NCI-H187 (cell line): ENCODE results near the gene FGGY.
A peak's percentile ranks its signal among the peaks of the same experiment; 100 is the strongest.

Source experiments
- DNase-seq, 2 experiments: peaks; one replicate each; lab custom pipeline; 2025; lab: John Stamatoyannopoulos, UW

Gene FGGY

GRCh38 chr1:59315529-59316463 is 18.9 kb downstream of the FGGY start:
- DNase-seq: no peak

GRCh38 chr1:59316497-59317128 is 19.7 kb downstream of the FGGY start:
- DNase-seq: no peak

- no peak for DNase-seq
These were observed 20.4 kb downstream of the FGGY start for GRCh38 chr1:59317343-59317742.

DNA sequence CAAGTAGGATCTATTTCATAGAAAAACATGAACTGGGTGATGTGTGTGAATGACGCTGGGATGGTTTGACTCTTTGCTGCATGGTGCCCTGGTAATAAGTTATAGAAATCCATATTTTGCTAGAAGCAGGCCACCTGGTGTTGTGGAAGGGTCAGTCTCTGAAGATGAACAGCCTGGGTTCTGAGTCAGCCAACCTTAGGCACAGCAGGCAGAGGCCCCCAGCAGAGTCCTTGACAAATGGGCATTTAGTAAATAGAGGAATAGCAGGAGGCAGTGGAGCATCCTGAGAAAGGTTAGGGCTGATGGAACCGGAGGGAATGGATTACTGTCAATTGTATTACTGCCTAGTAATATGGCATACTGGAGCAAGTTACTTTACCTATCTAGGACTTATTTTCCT is 20.9 kb downstream of the FGGY start:
- DNase-seq: no peak

DNA sequence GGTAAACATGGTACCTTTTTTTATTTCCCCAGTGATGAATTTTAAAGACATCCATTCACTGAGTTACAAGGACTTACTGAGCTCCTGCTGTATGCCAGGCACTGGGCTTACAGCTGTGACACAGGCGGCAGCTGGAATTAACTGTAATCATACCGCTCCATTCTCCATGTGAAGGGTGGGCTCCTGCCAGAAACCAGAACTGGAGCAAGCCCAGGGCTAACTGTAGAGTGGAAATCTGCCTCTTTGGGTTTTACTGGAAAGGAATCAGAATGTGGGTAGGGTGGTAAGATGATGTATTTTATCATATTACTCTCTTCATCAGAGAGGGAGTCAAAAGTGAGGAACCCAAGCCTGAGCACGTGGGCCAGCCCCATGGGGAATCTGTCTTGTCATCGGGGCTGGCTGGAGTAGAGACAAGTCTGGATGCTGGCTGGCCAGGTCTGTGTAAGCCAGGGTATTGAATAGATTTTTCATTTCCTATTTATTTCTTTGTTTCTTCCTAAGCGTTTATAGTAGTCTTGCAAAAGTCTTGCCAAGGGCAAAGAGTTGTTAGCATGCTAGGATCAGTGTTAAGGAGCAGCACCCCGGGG is 21.5 kb downstream of the FGGY start:
- DNase-seq: no peak

DNA sequence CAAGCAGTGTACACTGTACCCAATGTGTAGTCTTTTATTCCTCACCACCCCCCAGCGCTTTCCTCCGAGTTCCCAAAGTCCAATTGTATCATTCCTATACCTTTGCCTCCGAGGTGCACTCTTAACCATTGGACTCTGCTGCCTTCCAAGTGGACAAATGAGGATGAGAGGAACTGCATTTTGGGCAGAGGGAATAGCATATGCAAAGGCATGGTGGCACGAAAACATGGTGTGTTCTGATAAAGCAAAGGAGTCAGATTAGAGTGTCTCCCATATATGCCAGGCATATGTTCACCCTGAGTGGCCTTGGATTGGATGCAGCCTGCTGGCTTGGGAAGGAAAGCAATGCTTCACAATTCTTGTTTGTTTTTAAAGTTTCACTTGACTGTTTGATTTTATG is 25.5 kb downstream of the FGGY start:
- DNase-seq: no peak

- no peak for DNase-seq
These were observed 25.9 kb downstream of the FGGY start for GRCh38 chr1:59322814-59323213.

DNA sequence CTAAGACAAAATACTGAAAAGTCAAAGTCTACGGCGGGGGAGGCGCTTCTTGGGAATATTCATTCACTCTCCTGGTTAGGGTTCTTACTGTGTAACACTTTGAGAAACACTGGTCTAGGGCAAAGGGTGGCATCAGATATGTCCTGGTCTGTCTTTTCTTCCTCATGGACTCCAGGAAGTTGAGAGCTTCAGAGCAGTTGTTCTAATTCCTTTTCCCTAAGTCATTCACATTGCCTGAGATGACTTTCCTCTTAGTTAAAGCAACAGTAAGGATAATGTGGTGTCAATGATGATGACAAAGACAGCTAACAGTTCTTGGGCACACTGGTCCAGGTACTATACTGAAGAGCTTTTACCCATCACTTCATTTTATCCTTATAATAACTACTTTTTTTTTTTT is 27.0 kb downstream of the FGGY start:
- no peak for DNase-seq

DNA sequence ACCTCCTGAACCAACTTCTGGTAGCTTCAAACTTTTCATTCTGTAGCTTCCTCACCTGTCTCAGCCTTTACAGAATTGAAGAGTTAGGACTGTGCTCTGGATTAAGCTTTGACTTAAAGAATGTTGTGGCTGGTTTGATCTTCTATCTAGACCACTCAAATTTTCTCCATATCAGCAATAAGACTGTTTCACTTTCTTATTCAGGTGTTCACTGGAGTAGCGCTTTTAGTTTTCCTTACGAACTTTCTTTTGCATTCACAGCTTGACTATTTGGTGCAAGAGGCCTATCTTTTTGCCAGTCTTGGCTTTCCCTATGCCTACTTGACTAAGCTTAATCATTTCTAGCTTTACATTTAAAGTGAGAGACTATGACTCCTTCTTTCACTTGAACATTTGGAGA is 31.5 kb downstream of the FGGY start:
- DNase-seq: no peak

- no peak for DNase-seq
These were observed 32.6 kb downstream of the FGGY start for GRCh38 chr1:59329412-59330053.

GRCh38 chr1:59331686-59332620 is 35.1 kb downstream of the FGGY start:
- DNase-seq: no peak

DNA sequence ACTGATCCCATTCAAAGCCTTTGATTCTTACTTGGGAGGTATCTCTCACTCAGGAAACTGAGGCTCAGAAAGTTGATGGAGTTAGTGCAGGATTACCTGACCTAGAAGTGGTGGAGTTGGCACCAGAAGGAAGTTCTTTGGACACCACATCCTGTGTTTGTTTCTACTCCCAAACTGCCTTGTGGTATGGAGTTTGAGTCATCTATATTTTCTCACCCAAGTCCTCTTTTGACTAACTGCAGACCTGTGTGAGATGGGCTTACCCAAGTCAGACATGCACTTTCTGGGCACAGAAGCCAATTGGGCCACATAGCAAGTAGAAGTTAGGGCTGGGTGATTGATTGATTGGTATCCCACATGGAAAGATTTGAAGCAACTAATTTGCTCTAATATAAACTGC is 36.1 kb downstream of the FGGY start:
- DNase-seq: no peak

DNA sequence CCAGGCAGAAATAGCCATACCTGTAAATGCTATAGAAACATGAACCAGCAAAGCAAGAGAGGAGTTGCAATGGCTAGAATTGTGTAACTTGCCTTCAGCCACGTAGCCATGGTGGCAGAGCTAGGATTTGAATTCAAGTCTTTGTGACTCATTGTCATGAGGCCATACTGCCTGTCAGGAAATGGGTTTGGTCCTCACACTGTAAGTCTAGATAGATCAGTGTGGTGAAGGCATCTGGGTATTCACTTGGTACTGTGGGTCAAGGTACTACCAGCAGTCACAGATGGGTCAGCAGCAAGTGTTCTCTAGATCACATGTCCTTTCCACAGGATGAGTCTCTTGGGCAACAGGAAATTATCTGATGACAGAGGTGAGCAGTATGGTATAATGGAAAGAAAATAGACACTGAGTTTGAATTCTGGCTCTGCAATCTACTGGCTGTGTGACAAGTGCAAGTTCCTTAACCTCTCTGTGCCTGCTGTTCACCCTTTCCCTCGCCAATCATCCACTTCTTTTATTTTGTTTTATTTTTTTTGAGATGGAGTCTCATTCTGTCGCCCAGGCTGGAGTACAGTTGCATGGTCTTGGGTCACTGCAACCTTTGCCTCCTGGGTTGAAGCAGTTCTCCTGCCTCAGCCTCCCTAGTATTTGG is 36.9 kb downstream of the FGGY start:
- no peak for DNase-seq

DNA sequence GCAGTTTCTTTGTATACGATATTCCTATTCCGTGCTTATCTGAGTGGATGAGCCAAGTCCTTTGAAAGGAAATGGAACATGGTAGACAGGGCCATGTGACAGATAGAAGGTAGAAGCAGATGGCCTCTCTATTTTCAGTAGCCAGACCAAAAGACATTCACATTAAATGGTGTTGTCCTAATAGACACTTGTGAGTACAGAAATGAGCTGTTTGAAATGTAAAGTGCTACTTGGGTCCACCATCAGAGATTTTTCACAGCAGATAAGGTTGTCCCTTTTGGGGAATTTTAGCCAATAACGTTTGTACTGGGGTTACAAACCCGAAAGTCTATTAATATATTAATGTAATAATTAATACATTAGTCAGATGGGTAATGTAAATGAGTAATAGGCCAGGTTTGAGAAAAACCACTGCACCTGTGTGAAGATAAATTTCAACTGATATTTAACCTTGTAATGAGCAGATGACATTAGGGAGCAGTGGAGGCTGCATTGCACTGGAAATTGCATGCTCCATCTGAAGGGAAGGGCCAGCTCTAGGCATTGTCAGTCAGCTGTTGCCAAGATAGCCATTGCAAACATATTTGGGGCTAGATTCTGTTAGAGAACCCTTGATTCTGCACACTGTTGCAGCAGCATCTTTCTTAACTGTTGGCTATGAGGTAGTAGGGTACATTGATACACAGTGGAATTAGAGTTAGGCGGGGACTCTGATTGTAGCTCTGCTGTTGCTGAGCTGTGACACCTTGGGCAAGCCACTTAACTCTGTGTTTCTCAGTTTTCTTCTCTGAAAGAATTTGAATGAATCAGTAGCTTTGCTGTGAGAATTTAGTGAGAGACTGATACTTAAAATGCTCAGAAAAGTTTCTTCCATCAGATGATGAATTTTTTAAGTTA is 43.8 kb downstream of the FGGY start:
- DNase-seq: peak in 1 of 2 experiments; percentile 29

DNA sequence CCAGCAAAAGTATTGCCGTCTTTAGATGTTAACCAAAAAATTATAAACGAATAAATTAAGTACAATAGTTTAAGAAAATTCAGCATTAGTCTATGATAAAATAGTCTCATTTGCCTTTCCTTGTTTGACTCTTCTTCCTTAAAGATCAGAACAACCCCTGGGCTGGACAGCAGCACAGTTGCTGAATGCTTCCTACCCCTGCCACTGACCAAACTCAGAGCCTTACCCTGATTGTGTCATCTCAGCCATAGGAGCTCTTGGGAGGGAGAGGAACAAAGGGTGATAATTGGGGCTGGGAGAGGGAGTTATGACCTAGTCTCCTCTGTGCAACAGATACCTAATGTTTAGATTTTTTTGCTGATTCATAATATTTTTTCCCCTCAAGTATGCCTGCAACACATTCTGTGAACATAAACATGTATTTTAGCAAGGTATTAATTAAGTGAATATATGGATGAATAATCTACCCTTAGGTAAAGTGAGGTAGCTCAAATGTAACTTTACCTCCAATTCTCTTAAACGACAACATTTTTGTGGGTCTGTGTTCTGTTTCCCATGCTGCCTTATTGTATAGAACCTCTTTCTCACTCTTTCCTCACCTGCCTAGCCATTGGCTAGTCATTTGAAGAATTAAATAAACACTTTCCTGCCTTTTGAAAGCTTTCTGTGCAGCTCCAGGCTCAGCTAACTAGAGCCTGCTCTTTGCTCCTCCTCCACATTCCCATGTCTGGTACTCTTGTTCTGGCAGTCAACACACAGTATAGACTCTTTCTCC is 46.1 kb downstream of the FGGY start:
- no peak for DNase-seq

DNA sequence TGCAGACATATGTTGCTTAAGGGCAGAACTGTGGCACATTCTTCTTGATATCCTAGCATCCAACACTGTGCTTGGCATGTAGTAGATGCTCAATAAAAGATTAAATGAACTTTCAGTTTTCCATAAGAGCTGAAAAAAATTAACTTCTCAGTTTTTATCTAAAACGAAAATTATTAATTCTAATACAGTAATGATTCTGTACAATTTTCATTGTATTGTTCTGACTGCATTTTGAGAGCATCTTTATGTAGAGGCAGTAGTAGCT is 46.6 kb downstream of the FGGY start:
- DNase-seq: no peak

- DNase-seq: no peak
These were observed 48.3 kb downstream of the FGGY start for GRCh38 chr1:59345221-59345620.

DNA sequence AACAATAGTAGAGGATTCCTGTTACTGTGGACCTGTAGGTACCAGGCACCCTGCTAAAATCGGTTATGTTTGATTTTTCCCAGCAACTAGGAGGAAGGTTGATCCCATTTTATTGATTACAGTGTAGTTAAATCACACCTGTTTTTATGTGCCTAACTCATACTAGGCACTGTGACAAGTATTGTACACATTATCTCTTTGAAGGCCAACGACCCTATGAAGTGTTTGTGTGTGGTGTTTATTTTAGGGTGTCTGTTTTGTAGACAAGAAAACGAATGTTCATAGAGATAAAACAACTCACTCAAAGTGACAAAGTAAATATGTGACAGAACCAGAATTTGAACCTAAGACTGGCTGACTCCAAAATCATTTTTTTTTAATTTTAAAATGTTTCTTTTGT is 49.5 kb downstream of the FGGY start:
- no peak for DNase-seq

- no peak for DNase-seq
These were observed 52.2 kb downstream of the FGGY start for GRCh38 chr1:59349101-59349500.
